Mononuclear cell (primary cell): ENCODE data around the gene SRSF5. TPM values are rescaled to one million over a fixed set of nuclear protein-coding genes. Genes with fewer than 3 reads are reported as not detected.
"Not testable (repeated sequence)": the region's sequence is repeated elsewhere in the genome, so short reads cannot be mapped to it uniquely, and the experiment has no call there.

Experiments used
- H3K27me3 ChIP-seq: 2 replicates; pipeline ENCODE4 v1.6.0; 2011; ENCODE audit warnings: low read length, control low read depth; ENCODE audit not compliant: insufficient read depth
- H3K4me1 ChIP-seq: 2 replicates; pipeline ENCODE4 v1.5.1; 2011; ENCODE audit warnings: mild to moderate bottlenecking, low read length, control low read depth; ENCODE audit not compliant: insufficient read depth
- H3K4me3 ChIP-seq: 2 replicates; pipeline ENCODE4 v1.5.1; 2011; ENCODE audit warnings: mild to moderate bottlenecking, low read length, moderate library complexity
- H3K9me3 ChIP-seq: 2 replicates; pipeline ENCODE4 v1.5.1; 2011; ENCODE audit warnings: low read depth, mild to moderate bottlenecking, control low read depth, low read length
- total RNA-seq: library from RNA; depleted of rRNA; stranded (reverse); fragments of >200 nt; gene quantifications from one replicate; pipeline ENCODE4 v1.2.3, GENCODE V29; 2012

The SRSF5 gene
- total RNA-seq, 1 donor: 920 TPM

DNA sequence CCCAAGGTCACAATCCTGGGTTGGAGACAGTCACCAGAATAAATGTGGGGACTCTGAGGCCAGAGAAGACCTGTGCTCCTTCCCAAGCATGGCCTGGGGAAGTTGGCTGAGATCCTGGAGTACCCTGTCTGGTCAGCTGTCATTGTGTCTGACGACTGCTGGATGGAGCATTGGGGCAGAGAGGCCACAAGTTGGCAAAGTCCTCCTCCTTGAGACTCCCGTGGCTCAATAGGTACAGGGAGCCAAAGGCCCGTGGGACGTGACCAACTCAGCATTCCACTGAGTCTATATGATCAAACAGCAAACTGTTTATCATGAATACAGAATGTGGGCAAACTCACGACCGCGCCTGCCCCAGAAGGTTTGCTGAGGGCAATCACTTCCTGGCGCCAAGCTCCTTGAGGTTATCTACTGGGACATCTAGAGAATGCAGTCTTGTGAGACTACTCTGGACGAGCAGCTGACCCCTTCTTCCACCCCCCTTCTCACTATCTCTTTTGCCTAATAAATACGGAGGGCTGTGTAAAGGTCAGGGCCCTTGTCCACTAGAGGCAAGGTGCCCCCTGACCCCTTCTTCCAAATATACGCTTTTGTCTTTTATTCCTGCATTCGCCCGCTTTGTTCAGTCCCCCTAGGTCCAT is 44.4 kb downstream of the SRSF5 start:
- H3K9me3 ChIP-seq: no peaks in the 10 kb centered on the region
- H3K4me3 ChIP-seq: no peak overlapping the region
- H3K27me3 ChIP-seq: no peaks in the 10 kb centered on the region
- no peaks in the 10 kb centered on the region for H3K4me1 ChIP-seq

DNA sequence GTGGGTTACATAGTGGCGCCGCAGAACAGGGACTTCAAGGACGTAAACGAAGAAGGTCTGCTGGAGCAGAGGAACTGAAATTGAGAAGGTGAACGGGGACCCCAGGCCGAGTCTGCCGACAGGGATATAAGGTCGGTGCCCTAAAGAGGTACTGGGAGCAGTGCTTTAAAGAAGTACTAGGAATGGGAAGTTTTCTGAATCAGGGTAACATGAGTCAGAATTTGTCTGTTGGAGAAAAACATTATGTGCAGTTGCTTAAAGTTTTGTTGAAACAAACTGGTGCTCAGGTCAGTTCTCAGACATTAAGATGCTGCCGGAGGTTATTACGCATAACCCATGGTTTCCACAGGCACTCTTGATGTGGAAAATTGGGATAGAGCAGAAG is 44.9 kb downstream of the SRSF5 start:
- H3K4me3 ChIP-seq: no peak overlapping the region
- no peaks in the 10 kb centered on the region for H3K27me3 ChIP-seq
- no peaks in the 10 kb centered on the region for H3K4me1 ChIP-seq
- no peaks in the 10 kb centered on the region for H3K9me3 ChIP-seq

DNA sequence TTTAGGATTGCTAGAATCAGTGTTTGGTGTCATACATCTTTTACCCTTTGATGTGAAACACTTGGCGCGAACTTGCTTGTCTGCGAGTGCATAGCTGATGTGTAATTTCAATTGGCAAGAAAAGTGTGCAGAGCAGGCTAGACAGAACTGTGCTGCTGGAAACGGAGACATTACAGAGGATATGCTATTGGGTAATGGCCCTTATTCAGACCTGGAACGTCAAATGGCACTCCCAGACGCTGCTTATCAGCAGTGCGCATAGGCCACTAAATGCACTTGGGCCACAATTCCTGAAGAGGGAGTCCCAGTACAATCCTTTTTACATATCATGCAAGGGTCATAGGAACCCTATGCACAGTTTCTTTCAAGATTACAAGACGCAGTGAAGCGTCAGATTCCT is 45.8 kb downstream of the SRSF5 start:
- Histone ChIP-seq H3K9me3 (no peaks in the 10 kb centered on the region), H3K27me3 (no peaks in the 10 kb centered on the region), H3K4me1 (no peaks in the 10 kb centered on the region), H3K4me3 (no peak overlapping the region)

DNA sequence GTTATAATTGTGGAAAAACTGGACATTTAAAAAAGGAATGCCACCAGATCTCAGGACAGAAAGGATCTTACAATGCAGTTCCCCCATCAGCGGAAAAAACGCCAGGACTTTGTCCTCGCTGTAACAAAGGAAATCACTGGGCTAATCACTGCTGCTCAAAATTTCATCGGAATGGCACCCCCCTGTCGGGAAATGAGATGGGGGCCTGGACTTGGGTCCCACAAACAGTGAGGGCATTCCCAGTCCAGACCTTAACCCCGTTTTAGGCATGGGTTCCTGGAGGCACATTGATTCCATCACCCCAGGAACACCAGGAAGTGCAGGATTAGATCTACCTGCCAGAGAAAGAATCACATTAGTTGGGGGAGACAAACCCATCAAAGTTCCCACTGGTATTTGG is 46.4 kb downstream of the SRSF5 start:
- H3K4me3 ChIP-seq, H3K9me3 ChIP-seq, H3K27me3 ChIP-seq, H3K4me1 ChIP-seq: not testable (repeated sequence)

DNA sequence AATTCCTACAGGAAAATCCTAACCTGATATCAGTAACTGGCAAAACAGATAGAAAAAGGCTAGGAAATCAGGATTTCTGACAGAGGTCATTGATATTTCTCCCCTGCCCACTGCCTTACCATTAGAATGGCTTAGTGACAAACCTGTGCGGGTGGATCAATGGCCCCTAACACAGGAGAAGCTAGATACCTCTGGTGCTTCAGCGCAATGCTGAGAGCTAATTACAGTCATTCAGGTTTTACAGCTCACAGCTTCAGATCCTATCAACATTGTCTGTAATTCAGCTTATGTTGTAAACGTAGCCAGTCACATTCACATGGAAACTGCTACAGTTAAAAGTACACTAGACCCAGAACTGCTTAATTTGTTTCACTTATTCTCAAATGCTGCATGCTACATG is 47.5 kb downstream of the SRSF5 start:
- Histone ChIP-seq H3K9me3 (no peaks in the 10 kb centered on the region), H3K4me1 (no peaks in the 10 kb centered on the region), H3K27me3 (peaks cover 2% of the 10 kb centered on the region), H3K4me3 (no peak overlapping the region)

DNA sequence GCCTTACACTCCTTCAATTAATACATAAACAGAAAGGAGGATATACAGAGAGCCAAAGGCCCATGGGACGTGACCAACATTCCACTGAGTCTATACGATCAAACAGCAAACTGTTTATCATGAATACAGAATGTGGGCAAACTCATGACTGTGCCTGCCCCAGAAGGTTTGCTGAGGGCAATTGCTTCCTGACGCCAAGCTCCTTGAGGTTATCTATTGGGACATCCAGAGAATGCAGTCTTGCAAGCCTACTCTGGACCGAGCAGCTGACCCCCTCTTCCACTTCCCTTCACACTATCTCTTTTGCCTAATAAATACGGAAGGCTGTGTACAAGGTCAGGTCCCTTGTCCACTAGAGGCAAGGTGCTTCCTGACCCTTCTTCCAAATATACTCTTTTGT is 48.6 kb downstream of the SRSF5 start:
- peaks cover 2% of the 10 kb centered on the region for H3K27me3 ChIP-seq
- no peaks in the 10 kb centered on the region for H3K9me3 ChIP-seq
- no peak overlapping the region for H3K4me3 ChIP-seq
- H3K4me1 ChIP-seq: no peaks in the 10 kb centered on the region

DNA sequence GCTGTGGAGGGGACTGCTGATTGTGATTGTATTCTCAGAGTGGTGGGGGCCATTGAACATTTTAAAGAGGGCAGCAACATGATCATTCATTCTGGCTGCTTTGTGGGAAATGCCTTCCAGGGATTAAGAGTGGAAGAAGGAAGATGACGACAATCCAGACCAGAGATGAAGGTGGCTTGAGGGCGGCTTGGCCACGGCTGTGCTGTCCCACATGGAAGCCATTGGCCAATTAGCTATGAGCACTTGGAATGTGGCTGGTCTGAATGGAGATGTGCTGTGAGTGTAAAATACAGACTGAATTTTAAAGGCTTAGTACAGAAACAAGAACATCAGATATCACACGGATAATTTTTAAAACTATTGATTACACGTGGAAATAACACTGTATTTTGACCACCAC is 49.3 kb downstream of the SRSF5 start:
- H3K27me3 ChIP-seq: peaks cover 2% of the 10 kb centered on the region
- no peak overlapping the region for H3K4me3 ChIP-seq
- no peaks in the 10 kb centered on the region for H3K9me3 ChIP-seq
- no peaks in the 10 kb centered on the region for H3K4me1 ChIP-seq

DNA sequence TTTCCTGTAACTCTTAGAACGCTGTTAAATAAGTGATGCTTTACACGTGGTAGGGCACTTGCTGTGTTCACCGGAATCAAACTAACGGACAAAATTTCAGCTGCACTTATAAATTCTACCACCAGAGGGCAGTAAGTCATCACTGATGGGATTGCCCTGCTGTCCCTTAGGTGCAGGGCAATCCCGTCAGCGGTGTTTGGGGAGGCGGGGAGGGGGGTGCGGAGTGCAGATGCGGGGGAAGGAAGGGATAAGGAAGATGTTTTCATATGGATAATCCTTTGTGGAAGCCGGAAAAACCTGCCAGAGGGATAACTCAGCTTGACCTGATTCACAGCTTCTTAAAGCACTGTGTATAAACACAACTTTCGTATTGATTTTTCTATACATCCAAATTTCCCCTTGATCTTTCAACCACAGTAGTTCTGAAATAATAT is 51.8 kb downstream of the SRSF5 start:
- no peak overlapping the region for H3K4me3 ChIP-seq
- no peaks in the 10 kb centered on the region for H3K4me1 ChIP-seq
- peaks cover 2% of the 10 kb centered on the region for H3K27me3 ChIP-seq
- no peaks in the 10 kb centered on the region for H3K9me3 ChIP-seq

DNA sequence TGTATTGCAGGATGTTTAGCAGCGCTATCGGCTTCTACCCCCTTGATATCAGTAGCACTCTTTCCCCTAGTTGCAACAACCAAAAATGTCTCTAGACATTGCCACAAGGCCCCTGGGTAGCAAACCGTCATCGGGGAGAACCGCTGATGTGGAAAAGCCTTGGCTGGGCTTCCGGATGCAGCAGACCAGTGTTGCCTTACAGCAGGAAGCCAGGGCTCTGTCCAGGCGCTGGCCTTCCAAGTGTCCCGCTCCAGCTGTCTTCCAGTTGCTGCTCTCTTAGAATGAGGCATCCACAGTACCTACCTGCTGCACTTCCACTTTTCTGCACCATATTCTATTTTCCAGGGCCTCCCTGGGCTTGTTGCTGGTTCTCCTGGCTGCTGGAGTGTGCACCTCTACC is 52.7 kb downstream of the SRSF5 start:
- no peak overlapping the region for H3K4me3 ChIP-seq
- H3K4me1 ChIP-seq: no peaks in the 10 kb centered on the region
- H3K9me3 ChIP-seq: no peaks in the 10 kb centered on the region
- peaks cover 2% of the 10 kb centered on the region for H3K27me3 ChIP-seq

DNA sequence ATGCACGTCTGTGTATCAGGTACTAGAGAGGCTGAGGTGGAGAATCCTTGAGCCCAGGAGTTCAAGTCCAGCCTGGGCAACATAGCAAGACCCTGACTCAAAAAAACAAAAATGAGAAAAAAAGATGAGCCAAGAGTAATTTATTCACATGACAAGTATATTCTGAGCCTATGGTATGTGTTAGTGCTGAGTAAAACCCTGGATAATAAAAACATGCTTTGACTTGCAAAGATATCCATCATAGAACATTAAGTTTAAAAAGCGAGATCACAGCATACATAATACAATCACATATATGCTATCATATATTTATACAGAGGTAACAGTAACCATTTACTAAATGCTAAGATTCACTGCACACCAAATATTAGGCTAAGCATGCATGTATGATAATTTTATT is 54.0 kb downstream of the SRSF5 start:
- Histone ChIP-seq H3K27me3 (peaks cover 2% of the 10 kb centered on the region), H3K4me3 (no peak overlapping the region), H3K4me1 (no peaks in the 10 kb centered on the region), H3K9me3 (no peaks in the 10 kb centered on the region)

Other genes with a start within 250 kb of the SRSF5 start
- not detected for gene CCDC177, start 192.3 kb upstream of the SRSF5 start, total RNA-seq
- 63.2 TPM for gene SUSD6, start 155.5 kb upstream of the SRSF5 start, total RNA-seq
- gene SLC10A1, start 30.1 kb downstream of the SRSF5 start, total RNA-seq: not detected
- gene SMOC1, start 112.3 kb downstream of the SRSF5 start, total RNA-seq: under 0.01 TPM